ENCODE data around the gene PRODH.
"Not testable (repeated sequence)": the region's sequence is repeated elsewhere in the genome, so short reads cannot be mapped to it uniquely, and the experiment has no call there.

Gene PRODH

GRCh38 chr22:18888115-18888514, 48.0 kb downstream of the PRODH start:
- Histone ChIP-seq H3K36me3 (ENCODE audit: low read length) (no peaks in the 10 kb centered on the region), H3F3A (ENCODE audit: insufficient read depth) (no peaks in the 10 kb centered on the region), H3K79me2 (ENCODE audit: insufficient read depth, low read length) (no peaks in the 10 kb centered on the region), H3K4me2 (ENCODE audit: low read depth, low read length, poor library complexity, severe bottlenecking) (no peak overlapping the region), H3K9me2 (replicated peaks; ENCODE audit: insufficient read depth, low read length) (no peaks in the 10 kb centered on the region), H3K9ac (ENCODE audit: low read length) (no peak overlapping the region), H2AFZ (ENCODE audit: low read depth, low read length, severe bottlenecking) (no peak overlapping the region), H3K9me3 (ENCODE audit: insufficient read depth, low read length) (no peaks in the 10 kb centered on the region), H4K20me1 (ENCODE audit: low read depth, low read length) (no peaks in the 10 kb centered on the region), H3K27me3 (ENCODE audit: low read length) (no peaks in the 10 kb centered on the region), H3K27ac (ENCODE audit: low read depth, low read length) (no peak overlapping the region), H3K4me3 (ENCODE audit: insufficient read depth, low read length, poor library complexity, severe bottlenecking) (no peak overlapping the region)
- no peak for TF ChIP-seq CTCF (IDR thresholded peaks at IDR 0.05; ENCODE audit: insufficient read depth, low read length, poor library complexity, severe bottlenecking)
- TF ChIP-seq EZH2phosphoT487 (conservative IDR thresholded peaks at IDR 0.05; ENCODE audit: low read length) = no peak

- H3K79me2 ChIP-seq (ENCODE audit: insufficient read depth, low read length); H3F3A ChIP-seq (ENCODE audit: insufficient read depth); H3K9me2 ChIP-seq (replicated peaks; ENCODE audit: insufficient read depth, low read length); H3K27me3 ChIP-seq (ENCODE audit: low read length); H3K9ac ChIP-seq (ENCODE audit: low read length); H2AFZ ChIP-seq (ENCODE audit: low read depth, low read length, severe bottlenecking); H3K4me3 ChIP-seq (ENCODE audit: insufficient read depth, low read length, poor library complexity, severe bottlenecking); H3K9me3 ChIP-seq (ENCODE audit: insufficient read depth, low read length); H4K20me1 ChIP-seq (ENCODE audit: low read depth, low read length); H3K36me3 ChIP-seq (ENCODE audit: low read length); H3K4me2 ChIP-seq (ENCODE audit: low read depth, low read length, poor library complexity, severe bottlenecking); H3K27ac ChIP-seq (ENCODE audit: low read depth, low read length): not testable (repeated sequence)
Observed at GRCh38 chr22:18884465-18884864, 51.6 kb downstream of the PRODH start.

GRCh38 chr22:18881260-18881659, 54.8 kb downstream of the PRODH start:
- not testable (repeated sequence) for H2AFZ ChIP-seq (ENCODE audit: low read depth, low read length, severe bottlenecking); H3K9ac ChIP-seq (ENCODE audit: low read length); H3K9me2 ChIP-seq (replicated peaks; ENCODE audit: insufficient read depth, low read length); H3F3A ChIP-seq (ENCODE audit: insufficient read depth); H3K9me3 ChIP-seq (ENCODE audit: insufficient read depth, low read length); H3K4me2 ChIP-seq (ENCODE audit: low read depth, low read length, poor library complexity, severe bottlenecking); H3K27me3 ChIP-seq (ENCODE audit: low read length); H3K36me3 ChIP-seq (ENCODE audit: low read length); H3K27ac ChIP-seq (ENCODE audit: low read depth, low read length); H3K4me3 ChIP-seq (ENCODE audit: insufficient read depth, low read length, poor library complexity, severe bottlenecking); H4K20me1 ChIP-seq (ENCODE audit: low read depth, low read length); H3K79me2 ChIP-seq (ENCODE audit: insufficient read depth, low read length)
